ENCODE results near the gene GTF3C6.
A peak's percentile ranks its signal among the peaks of the same experiment; 100 is the strongest.
"Not testable (repeated sequence)": the region's sequence is repeated elsewhere in the genome, so short reads cannot be mapped to it uniquely, and the experiment has no call there.

GTF3C6 gene

GRCh38 chr6:110980227-110980626, 21.7 kb downstream of the GTF3C6 start:
- no peak for DNase-seq

- DNase-seq, result no peak
These were observed 22.1 kb downstream of the GTF3C6 start for GRCh38 chr6:110980648-110981047.

DNA sequence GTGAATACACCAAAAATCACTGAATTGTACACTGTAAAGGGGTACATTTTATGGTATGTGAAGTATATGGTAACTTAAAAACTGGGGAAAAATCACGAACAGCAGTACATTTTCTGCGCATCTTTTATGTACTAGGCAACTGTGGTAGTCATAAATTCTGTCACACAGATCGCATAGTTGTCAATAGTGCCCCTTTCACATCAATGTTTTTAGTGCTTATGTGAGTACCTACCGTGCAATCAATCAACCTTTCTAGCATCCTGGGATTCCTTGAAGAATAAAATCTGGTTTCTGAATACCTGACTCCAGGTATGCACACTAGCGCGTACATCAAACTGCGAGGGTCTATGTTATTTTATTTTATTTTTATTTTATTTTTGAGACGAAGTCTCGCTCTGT, 22.7 kb downstream of the GTF3C6 start:
- DNase-seq, result no peak

GRCh38 chr6:110990840-110991576, 32.5 kb downstream of the GTF3C6 start:
- DNase-seq, result peak; percentile 31 to 68

GRCh38 chr6:110996691-110997090, 38.2 kb downstream of the GTF3C6 start:
- DNase-seq, result no peak

DNA sequence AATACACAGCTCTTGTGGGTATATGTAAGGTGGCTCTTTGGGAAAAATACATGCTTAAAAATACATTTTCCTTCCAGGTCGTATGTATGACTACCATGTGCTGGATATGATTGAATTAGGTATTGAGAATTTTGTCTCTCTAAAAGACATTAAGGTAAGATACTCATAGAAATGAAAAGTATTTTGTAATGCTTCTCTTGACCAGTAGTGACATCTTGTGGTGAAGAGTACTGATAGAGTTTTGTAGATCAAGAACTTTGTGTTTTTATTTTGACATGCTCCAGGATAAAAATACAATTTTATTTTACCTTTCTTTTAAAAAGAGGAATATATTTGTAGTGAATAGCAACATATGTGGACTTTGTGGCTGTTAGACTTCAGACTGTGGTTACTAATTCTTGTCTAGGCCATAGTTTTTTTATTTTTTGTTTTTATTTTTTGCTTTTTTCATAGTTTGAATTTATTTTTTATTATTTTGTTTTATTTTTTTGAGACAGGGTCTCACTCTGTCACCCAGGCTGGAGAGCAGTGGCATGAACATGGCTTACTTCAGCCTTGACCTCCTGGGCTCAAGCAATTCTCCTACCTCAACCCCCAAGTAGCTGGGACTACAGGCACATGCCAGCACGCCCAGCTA, 41.2 kb downstream of the GTF3C6 start:
- DNase-seq, result peak; percentile 13 to 40

- DNase-seq, result no peak
These were observed 43.8 kb downstream of the GTF3C6 start for GRCh38 chr6:111002350-111002749.

- peak; percentile 43 to 66 for DNase-seq
These were observed 53.0 kb downstream of the GTF3C6 start for GRCh38 chr6:111011360-111012142.

- DNase-seq, result no peak
These were observed 53.6 kb downstream of the GTF3C6 start for GRCh38 chr6:111012143-111012452.

GRCh38 chr6:111012520-111012919, 54.0 kb downstream of the GTF3C6 start:
- DNase-seq, result not testable (repeated sequence)

DNA sequence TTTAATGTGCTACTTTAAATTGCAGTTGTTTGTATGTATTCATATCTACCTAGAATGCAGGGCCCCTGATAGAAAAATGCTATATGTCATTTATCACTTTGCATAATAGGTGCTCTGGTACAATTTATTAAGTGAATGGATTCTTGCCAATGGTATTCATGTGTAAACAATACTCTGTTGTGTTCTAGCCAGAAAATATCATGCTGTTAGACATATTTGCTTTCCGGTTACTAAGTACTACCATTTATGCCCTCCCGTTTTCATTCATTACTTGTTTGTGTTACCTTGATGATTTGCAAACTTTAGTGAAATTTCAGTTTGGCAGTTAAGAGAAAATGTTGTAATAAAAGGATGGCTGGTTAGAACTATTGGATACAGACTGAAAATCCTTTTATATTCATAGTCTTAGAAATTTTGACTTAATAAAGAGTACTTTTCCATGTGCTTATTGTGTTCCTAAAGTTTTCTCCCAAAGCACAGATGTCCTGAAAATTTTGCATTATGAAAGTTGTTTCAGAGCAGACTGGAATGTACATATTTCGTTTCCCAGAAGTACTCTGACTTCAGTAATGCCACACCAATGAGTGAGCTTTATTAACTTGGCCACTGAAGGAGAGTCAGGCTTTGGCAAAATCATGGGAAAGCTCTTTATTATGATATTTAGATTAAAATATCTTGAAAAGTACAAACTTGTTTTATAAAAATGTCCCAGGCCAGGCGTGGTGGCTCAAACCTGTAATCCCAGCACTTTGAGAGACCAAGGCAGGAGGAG, 54.8 kb downstream of the GTF3C6 start:
- no peak for DNase-seq

- DNase-seq, result no peak
These were observed 57.1 kb downstream of the GTF3C6 start for GRCh38 chr6:111015389-111016124.

DNA sequence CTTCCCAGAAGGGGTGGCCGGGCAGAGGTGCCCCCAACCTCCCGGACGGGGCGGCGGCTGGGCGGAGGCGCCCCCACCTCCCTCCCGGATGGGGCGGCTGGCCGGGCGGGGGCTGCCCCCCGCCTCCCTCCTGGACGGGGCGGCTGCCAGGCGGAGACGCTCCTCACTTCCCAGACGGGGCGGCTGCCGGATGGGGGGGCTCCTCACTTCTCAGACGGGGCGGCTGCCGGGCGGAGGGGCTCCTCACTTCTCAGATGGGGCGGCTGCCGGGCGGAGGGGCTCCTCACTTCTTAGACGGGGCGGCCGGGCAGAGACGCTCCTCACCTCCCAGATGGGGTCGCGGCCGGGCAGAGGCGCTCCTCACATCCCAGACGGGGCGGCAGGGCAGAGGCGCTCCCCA, 58.7 kb downstream of the GTF3C6 start:
- not testable (repeated sequence) for DNase-seq
